OCI-LY7 (cell line): ENCODE measurements around the gene RBP5. TPM values are rescaled to one million over a fixed set of nuclear protein-coding genes. Genes with fewer than 3 reads are reported as not detected.

Experiments
- BruUV-seq: library from RNA; stranded (reverse); fragments of 400-500 nt; replicated peaks from 2 replicates; lab custom pipeline; 2021; lab: Mats Ljungman, UMichigan
- CTCF ChIA-PET: fragments of 300-600 bp; sonication (Branson Sonifier 250); formaldehyde crosslinking; loops from one replicate; lab custom pipeline; 2022; ENCODE audit warnings: antibody characterized with exemption; ENCODE audit not compliant: unreplicated experiment; lab: Charles Lee
- POLR2A ChIA-PET: fragments of 300-600 bp; sonication (Branson Sonifier 250); formaldehyde crosslinking; loops from one replicate; lab custom pipeline; 2022; ENCODE audit warnings: antibody characterized with exemption; lab: Charles Lee
- DNase-seq: peaks from one replicate; pipeline ENCODE4 v3.0.0-alpha.2; 2015; ENCODE audit warnings: low spot score
- H2AFZ ChIP-seq: fragments of 200-600 bp; sonication (generic), shearing (Covaris generic); 2 replicates; pipeline ENCODE4 v1.6.1; 2014; ENCODE audit warnings: mild to moderate bottlenecking, antibody characterized with exemption, low read length, moderate library complexity
- H3K27ac ChIP-seq: fragments of 200-600 bp; sonication (generic); 2 replicates; pipeline ENCODE4 v1.5.1; 2014; ENCODE audit warnings: mixed run types, low read depth, mild to moderate bottlenecking, moderate library complexity, low read length, inconsistent platforms; ENCODE audit not compliant: poor library complexity, severe bottlenecking
- H3K36me3 ChIP-seq: fragments of 200-600 bp; sonication (generic); 2 replicates; pipeline ENCODE4 v1.6.1; 2014; ENCODE audit warnings: mild to moderate bottlenecking, antibody characterized with exemption, low read length, moderate library complexity, mixed read lengths; ENCODE audit not compliant: insufficient read depth
- H3K4me1 ChIP-seq: fragments of 200-600 bp; sonication (generic); 2 replicates; pipeline ENCODE4 v1.5.1; 2014; ENCODE audit warnings: mild to moderate bottlenecking, low read length; ENCODE audit not compliant: insufficient read depth, poor library complexity, severe bottlenecking
- H3K4me2 ChIP-seq: fragments of 200-600 bp; sonication (generic); 2 replicates; pipeline ENCODE4 v1.6.1; 2014; ENCODE audit warnings: mild to moderate bottlenecking, low read length
- H3K4me3 ChIP-seq: fragments of 200-600 bp; sonication (generic); 2 replicates; pipeline ENCODE4 v1.5.1; 2014; ENCODE audit warnings: mild to moderate bottlenecking, low read depth, low read length; ENCODE audit not compliant: poor library complexity, severe bottlenecking
- H3K79me2 ChIP-seq: fragments of 200-600 bp; sonication (generic); 2 replicates; pipeline ENCODE4 v1.6.1; 2016; ENCODE audit warnings: low read depth, mild to moderate bottlenecking, low read length, moderate library complexity, mixed read lengths; ENCODE audit not compliant: insufficient read depth
- H3K9me2 ChIP-seq: fragments of 200-600 bp; sonication (generic); 2 replicates; pipeline ENCODE4 v1.6.1; 2016; ENCODE audit warnings: mild to moderate bottlenecking, low read length, mixed read lengths; ENCODE audit not compliant: insufficient read depth
- H3K9me3 ChIP-seq: fragments of 200-600 bp; sonication (generic); 2 replicates; pipeline ENCODE4 v1.6.1; 2014; ENCODE audit warnings: mild to moderate bottlenecking, mixed run types, low read length, mixed read lengths
- H4K20me1 ChIP-seq: fragments of 200-600 bp; sonication (generic); 2 replicates; pipeline ENCODE4 v1.6.1; 2014; ENCODE audit warnings: mild to moderate bottlenecking, antibody characterized with exemption, low read length, moderate library complexity, mixed read lengths; ENCODE audit not compliant: insufficient read depth
- EZH2phosphoT487 ChIP-seq: fragments of 200-600 bp; sonication (generic); IDR thresholded peaks from 2 replicates; pipeline ENCODE4 v1.6.1; 2018; ENCODE audit warnings: low read depth, borderline replicate concordance, mild to moderate bottlenecking, mixed run types, antibody characterized with exemption, low read length, moderate library complexity, mixed read lengths
- intact Hi-C: fragments of 100-400 bp; cut with micrococcal nuclease; formaldehyde crosslinking; loops from one replicate; pipeline ENCODE4 v1.10.0; 2022; ENCODE audit not compliant: unreplicated experiment
- total RNA-seq, 2 experiments: library from RNA; depleted of rRNA in 1 of 2; stranded (reverse); fragments of >200 nt in 1 of 2; shearing (Covaris generic) in 1 of 2; gene quantifications; 2 replicates each; pipeline ENCODE4 v1.2.3, GENCODE V29; 2014 to 2022
- TF ChIP-seq, protein P1 (sequence below): fragments of 200-600 bp; sonication (generic); conservative IDR thresholded peaks from 2 replicates; pipeline ENCODE4 v1.5.1; 2014; ENCODE audit warnings: mild to moderate bottlenecking, antibody characterized with exemption, low read length, moderate library complexity, mixed read lengths

The RBP5 gene
- total RNA-seq, 2 experiments from 2014 or later = 0.70 TPM; not detected in 1

DNA sequence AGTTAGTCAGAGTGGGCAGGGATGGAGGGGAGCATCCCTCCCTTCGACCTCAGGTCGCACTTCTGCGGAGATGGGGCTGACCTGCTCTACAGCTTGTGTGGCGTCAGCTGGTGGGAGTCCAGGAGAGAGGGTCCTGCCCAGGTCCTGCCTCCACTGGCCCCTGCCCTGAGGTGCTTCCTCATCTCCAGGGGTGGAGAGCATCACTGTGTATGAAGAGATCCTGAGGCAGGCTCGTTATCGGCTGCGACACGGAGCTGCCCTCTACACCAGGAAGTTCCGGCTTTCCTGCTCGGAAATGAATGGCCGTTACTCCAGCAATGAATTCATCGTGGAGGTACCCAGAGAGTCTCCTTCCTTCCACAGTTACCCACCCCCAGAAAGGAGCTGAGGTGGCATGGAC is 21.7 kb upstream of the RBP5 start:
- Histone ChIP-seq H3K79me2 (no peaks in the 10 kb centered on the region), H2AFZ (no peak overlapping the region), H4K20me1 (no peaks in the 10 kb centered on the region), H3K4me1 (no peaks in the 10 kb centered on the region), H3K4me3 (no peak overlapping the region), H3K36me3 (no peaks in the 10 kb centered on the region), H3K9me2 (no peaks in the 10 kb centered on the region), H3K27ac (no peak overlapping the region), H3K4me2 (no peak overlapping the region), H3K9me3 (no peaks in the 10 kb centered on the region)
- intact Hi-C loops = no loop called here
- no TSS peak for BruUV-seq
- ChIA-PET CTCF (no interaction called here), POLR2A (interaction anchor here (0.7 kb wide), 1 partner anchor 39 kb away, joined by 3 read pairs; no protein-coding TSS in a partner anchor)
- no peak for DNase-seq
- no peak for TF ChIP-seq EZH2phosphoT487
- TF ChIP-seq, protein P1, sequence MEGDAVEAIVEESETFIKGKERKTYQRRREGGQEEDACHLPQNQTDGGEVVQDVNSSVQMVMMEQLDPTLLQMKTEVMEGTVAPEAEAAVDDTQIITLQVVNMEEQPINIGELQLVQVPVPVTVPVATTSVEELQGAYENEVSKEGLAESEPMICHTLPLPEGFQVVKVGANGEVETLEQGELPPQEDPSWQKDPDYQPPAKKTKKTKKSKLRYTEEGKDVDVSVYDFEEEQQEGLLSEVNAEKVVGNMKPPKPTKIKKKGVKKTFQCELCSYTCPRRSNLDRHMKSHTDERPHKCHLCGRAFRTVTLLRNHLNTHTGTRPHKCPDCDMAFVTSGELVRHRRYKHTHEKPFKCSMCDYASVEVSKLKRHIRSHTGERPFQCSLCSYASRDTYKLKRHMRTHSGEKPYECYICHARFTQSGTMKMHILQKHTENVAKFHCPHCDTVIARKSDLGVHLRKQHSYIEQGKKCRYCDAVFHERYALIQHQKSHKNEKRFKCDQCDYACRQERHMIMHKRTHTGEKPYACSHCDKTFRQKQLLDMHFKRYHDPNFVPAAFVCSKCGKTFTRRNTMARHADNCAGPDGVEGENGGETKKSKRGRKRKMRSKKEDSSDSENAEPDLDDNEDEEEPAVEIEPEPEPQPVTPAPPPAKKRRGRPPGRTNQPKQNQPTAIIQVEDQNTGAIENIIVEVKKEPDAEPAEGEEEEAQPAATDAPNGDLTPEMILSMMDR = no peak

DNA sequence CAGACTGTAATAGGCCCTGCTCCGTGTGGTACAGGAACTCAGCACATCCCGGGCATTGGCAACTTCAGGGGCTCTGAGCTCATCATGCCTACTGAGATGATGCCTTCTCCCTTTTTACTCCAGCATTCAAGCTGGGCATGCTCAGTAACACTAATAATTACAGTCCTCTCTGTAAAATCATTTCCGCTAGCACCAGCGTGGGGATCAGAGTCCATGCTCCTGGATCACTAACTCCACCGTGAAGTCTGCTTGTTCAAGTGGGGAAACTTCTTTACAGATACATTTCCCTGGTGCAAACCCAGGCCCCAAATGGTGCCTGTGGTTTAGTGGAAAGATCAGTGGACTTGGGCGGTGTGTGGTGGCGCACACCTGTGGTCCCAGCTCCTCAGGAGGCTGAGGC is 18.2 kb upstream of the RBP5 start:
- Histone ChIP-seq H3K4me2 (no peak overlapping the region), H3K36me3 (no peaks in the 10 kb centered on the region), H4K20me1 (no peaks in the 10 kb centered on the region), H3K9me2 (no peaks in the 10 kb centered on the region), H3K4me1 (no peaks in the 10 kb centered on the region), H3K9me3 (no peaks in the 10 kb centered on the region), H3K27ac (no peak overlapping the region), H3K79me2 (no peaks in the 10 kb centered on the region), H2AFZ (no peak overlapping the region), H3K4me3 (no peak overlapping the region)
- TF ChIP-seq EZH2phosphoT487 = no peak
- TF ChIP-seq, protein P1 = no peak
- intact Hi-C loops = no loop called here
- CTCF ChIA-PET = no interaction called here
- no TSS peak for BruUV-seq
- POLR2A ChIA-PET = no interaction called here
- DNase-seq = no peak

DNA sequence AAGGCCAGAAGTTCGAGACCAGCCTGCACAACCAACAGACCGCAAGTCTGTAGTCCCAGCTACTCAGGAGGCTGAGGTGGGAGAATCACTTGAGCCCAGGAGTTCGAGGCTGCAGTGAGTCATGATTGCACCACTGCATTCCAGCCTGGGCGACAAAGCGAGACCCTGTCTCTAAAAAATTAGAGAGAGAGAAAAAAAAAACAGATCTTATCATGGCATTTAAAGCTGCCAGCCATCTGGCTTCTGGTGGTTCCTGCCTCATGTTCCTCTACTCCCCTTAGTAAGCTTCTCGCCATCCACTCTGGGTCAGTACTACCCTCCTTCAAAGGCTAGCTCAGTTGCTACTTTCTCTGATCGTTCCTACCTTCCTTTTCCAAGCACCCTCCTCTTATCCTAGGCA is 17.5 kb upstream of the RBP5 start:
- BruUV-seq = no TSS peak
- ChIA-PET CTCF (no interaction called here), POLR2A (interaction anchor here (0.7 kb wide), 1 partner anchor 306 kb away, joined by 3 read pairs; no protein-coding TSS in a partner anchor)
- no peak for DNase-seq
- Histone ChIP-seq H3K4me1 (no peaks in the 10 kb centered on the region), H3K36me3 (no peaks in the 10 kb centered on the region), H3K9me3 (no peaks in the 10 kb centered on the region), H2AFZ (no peak overlapping the region), H3K4me2 (no peak overlapping the region), H3K27ac (no peak overlapping the region), H3K4me3 (no peak overlapping the region), H3K9me2 (no peaks in the 10 kb centered on the region), H3K79me2 (no peaks in the 10 kb centered on the region), H4K20me1 (no peaks in the 10 kb centered on the region)
- TF ChIP-seq EZH2phosphoT487 = no peak
- TF ChIP-seq, protein P1 = no peak
- intact Hi-C loops = no loop called here
